Measurements from ENCODE around the gene PPIP5K1.

The PPIP5K1 gene

DNA sequence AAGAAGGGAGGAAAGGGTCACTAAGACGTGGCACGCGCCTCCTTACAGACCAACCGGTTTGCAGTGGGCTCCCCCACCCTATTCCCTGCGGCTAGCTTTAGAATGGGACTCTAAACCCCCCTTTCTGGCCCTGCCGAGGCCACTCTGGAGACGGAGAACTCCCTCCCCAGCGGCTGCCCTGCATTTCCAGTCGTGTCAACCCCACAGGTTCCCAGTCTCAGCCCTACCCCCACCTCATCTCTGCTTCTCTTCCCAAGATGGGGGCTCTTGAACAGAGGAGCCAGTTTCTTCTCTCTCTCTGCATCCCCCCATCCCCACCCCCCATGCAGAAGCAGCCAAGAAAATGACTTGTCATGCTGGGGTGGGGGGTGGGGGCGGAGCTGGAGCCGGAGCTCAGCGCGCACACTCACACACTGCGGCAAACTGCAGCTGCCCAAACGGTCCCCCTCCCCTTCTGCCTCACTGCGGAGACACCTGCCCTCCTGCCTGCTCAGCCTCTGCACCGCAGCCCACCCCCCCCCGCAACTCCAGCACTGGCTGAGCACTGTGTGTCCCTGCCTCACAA lies 71.7 kb downstream of the PPIP5K1 start:
- no peak for DNase-seq (ENCODE audit: low read depth in 1 of 2, low spot score in 1 of 2)

DNA sequence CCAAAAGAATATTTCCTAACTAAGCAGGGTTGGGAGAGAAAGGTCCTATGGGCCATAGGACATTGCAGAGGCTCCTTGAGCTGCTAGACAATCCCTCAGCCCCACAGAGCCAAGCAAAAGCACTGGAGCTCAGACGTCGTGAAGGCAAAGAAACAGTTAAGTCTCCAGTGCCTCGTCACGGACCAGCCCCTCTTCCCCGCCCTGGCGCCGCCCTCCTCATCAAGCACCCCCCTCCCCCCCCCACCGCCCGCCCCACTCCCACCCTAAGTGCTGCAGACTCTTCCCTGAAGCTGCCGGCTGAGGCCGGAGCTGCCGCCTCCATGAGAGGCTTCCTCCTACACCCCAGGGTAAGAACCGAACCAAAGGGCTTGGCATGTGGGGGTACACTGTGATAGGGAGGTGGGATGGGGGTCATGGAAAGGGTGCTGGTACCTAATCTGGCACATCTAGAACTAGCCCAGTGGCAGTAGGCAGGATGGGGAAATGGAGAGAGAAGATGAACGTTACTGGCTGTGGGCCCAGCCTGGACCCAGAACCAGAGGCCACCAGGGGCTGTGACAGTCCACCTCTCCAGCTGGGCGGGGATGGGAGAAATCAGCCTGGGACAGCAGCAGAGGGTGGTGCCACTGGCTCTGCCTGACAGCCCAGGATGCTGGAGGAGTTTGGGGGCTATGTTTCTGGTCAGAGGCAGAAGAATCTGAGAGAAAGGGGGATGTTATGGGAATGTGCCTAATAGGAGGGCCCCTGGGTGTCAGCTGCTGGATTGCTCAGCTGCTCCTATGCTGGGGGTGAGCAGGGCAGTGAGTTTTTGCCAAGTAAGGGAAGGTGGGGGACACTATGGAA lies 72.4 kb downstream of the PPIP5K1 start, which contains the start of gene MAP1A:
TSS of gene MAP1A (plus strand) at position 255 of the 843 bp plus-strand sequence. CDS start 3,866 bp downstream, outside the sequence.
- DNase-seq (ENCODE audit: low read depth in 1 of 2, low spot score in 1 of 2), result no peak

DNA sequence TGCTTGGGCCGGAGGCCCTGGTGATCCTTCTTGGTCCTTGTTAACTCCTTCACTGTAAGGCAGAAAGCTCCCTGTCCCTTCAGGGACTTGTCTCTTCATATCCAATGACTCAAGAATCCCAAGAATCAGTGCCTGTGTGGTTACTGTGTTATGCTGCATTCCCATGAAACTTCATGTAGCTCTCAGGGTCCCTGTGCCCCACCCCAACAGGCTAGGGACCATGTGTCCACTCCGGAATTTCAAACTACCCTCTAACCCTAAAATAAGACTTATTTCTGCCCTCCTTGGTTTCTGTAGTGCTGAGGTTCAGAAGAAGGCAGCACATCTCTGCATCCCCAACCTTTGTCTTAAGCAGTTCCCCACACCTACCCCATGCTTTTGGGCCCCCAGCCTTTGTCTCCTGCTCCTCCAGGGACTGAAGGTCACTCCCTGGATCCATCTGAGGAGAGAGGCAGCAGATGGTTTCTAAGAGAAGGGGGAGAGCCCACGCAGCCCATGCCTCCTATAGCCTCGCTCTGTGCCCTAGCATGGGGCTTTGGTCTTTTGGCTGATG lies 73.1 kb downstream of the PPIP5K1 start:
- DNase-seq (ENCODE audit: low read depth in 1 of 2, low spot score in 1 of 2), result no peak

DNA sequence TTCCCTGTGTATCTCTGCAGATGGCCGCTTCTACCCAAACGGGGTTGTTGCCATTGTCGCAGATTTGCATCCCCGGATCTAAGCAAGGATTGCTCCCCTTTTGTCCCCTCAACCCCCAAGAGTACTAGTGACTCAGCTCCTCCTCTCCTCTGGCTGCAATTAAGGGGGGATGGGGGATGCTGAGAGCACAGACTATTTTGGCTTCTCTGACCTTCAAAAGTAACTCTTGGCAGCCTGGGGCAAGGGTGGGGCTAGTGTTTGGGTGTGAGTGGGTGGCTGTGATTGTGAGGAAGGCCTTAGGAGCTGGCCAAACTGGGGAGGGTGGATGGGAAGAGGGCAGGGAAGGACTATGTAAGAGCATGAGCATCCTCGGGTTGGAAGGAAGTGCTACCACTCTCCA lies 73.8 kb downstream of the PPIP5K1 start:
- DNase-seq (ENCODE audit: low read depth in 1 of 2, low spot score in 1 of 2), result no peak

DNA sequence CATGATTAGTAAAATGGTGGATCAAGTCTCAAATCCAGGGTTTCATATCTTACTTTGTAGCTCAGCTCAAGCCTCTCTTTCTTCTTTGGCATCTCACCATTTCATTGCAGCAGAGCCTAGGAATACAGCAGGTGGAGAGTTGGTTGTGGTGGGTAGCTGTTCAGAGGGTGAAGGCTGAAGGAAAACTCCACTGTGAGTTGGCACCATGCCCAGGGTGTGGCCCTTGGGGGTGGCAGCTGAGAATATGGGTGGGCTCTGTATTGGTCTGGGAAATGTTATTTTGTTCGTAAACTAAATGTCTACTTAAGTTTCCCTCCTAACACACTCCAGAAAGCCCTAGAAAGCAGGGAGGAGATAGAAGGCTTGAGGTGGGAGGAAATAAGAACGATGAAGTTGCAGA lies 74.3 kb downstream of the PPIP5K1 start:
- DNase-seq (ENCODE audit: low read depth in 1 of 2, low spot score in 1 of 2), result no peak

DNA sequence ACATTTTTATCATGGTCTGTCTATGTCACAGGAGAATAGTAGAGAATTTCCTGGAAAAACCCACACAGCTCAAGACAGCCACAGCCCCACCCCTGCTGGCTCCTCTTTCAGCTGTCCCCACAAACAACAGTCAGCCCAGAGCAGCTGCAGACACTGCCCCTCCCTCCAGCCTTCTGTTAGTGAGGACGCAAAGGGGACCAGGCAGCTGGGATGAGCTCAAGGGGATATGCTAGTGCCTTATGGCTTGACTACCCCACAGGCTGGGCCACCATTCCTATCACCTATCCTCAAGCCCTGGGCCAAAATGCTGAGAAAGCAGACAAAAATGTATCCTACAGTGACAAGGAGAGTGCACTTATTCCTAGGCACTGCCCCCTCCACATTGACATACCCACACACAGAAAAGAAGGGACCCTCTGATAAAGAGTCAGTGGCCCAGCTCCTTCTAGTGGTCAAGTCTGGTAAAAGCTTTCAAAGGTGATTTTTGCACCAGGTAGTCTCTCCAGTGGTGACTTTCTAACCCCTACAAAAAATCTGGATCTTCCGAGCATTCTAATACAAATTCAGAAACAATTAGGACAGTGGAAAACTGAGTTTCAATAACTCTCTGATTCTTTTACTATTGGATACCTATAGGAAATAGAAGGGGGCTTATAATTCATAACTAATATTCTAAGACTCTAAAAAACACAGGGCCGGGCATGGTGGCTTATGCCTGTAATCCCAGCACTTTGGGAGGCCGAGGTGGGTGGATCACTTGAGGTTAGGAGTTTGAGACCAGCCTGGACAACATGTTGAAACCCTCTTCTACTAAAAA lies 75.6 kb downstream of the PPIP5K1 start:
- no peak for DNase-seq (ENCODE audit: low read depth in 1 of 2, low spot score in 1 of 2)

DNA sequence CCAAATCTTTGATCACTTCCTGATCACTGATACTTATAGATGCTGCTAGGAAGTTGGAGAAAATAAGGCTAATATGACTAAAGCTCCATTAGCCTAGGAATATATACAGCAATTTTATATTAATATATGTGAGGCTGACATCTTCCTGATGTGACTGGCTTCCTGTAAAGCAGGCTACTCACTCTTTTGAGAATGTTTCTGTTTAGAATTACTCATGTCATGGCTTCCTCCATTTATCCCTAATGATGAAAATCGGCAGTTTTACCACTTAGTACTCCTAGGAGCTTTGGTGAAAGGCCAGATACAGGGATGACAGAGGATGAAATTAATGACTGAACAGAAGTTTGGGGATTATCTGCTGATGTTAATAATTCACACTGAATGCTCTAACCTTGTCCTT lies 76.5 kb downstream of the PPIP5K1 start:
- DNase-seq (ENCODE audit: low read depth in 1 of 2, low spot score in 1 of 2), result no peak

DNA sequence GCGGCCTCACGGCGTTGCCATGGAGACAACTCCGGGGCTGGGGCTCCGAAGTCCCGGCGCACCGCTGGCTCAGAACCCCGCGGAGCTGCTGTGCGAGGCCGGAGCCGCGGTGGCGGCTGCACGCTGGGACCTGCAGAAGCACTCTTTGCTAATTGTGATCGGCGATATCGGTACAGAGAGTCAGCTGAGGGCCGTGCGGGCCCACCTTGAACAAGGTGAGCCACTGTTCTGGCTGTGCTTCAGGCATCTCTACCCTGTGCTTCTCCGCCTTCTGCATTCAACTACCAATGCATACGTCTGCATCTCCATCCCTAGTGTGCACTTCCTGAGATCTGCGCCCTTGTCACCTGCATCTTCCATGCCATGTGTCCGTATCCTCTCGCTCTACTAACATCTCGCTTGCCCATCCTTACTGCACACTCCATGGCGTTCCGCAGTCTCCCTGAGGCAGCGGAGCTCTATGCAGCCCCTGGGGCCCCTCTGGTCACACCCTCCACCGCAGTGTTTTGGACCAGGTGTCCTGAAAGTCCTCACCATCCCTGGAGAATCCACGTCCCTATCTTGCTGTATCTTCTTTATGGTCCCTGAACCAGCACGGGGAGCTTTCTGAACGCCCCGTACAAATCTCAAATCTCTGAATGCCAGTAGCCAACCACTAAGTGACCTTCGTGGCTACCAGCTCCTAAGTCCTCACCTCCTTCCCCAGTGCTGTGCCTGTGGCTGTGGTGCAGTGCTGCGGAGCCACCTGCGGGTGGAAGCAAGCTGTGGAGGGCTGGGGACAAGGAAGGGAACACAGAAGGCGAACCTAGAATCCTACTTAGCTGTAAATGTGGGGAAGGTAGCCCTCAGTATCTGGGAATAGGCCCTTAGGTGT lies 78.8 kb downstream of the PPIP5K1 start:
- no peak for DNase-seq (ENCODE audit: low read depth in 1 of 2, low spot score in 1 of 2)

DNA sequence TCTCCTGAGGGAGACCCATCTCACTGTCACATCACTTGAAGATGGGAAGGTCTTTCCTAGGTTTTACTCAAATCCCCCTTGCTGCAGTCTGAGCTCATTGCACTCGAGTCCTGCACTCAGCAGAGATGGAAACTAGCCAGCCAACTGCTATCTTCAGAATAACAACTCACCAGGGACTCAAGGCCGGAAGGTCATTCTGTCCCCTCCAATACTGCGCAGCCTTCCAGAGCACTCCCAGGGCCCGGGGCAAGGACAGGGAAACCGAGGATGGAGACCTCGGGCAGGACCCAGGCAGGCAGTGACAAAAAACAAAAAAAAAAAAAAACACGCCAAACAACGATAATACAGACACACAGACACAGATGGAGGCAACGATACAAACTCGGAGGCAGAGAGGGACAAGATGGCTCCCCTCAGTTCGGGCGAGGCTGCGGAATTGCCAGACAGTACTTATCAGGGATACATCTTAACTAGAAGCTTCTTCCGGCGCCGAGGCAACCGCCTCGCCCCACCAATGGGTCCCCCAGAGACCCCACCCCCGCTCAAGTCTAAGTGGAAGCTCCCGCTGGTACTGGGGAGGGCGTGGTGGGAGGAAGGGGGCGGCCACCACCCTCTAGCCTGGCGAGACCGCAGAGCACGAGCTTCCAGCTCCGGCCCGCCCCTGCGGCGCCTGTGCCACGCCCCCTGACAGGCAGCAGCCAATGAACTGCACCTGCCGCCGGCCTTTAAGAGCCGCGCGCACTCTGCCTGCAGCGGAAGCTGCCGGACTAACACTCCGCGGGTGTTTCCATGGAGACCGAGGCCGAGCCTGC lies 79.6 kb downstream of the PPIP5K1 start:
- DNase-seq (ENCODE audit: low read depth in 1 of 2, low spot score in 1 of 2), result peak; percentile 88 to 92

DNA sequence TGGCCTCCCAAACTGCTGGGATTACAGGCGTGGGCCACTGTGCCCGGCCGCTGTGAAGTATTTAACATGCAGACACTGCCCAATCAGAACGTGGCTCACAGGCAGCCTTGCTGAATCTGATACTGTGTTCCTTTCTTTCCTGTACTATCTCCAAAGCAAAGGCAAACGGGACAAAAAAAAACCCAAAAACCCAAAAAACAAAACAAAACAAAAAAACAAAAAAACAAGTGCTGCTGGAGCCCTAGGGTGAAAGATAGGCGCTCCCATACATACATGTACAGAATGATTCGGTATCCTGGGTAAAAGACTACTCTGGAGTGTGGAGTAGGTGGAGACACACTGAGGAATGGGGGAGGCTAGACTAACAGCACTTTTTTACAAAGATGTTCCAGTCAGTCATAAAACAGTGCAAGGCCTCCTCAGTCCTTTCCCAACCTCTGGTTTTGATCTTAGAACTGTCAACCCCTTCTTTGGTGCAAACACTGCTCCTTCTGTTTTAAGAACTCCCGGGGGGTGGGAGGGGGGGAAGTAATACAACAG lies 80.3 kb downstream of the PPIP5K1 start:
- no peak for DNase-seq (ENCODE audit: low read depth in 1 of 2, low spot score in 1 of 2)

DNA sequence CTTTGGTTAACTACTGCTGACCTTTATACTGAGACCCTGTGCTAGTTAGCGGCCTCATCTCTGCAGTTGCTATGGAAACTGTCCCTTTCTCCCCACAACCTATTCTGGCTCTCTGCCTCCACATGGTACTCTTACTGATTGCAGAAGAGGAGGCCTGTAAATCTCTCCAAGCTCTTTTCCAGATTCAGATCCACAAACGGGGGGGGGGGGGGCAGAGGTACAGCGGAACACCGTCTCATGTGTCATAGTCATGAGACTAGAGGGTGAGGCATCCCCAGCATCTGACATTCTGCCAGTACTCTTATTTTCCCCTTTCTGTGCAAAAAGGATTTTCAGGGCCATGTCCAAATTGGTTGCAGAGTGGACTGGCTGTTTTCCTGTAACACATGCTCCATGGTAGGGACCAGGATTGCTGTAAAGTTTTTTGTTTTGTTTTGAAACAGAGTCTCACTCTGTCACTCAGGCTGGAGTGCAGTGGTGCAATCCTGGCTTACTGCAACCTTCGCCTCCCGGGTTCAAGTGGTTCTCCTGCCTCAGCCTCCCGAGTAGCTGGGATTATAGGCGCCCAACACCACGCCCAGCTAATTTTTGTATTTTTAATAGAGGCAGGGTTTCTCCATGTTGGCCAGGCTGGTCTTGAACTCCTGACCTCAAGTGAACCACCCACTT lies 80.9 kb downstream of the PPIP5K1 start:
- no peak for DNase-seq (ENCODE audit: low read depth in 1 of 2, low spot score in 1 of 2)

DNA sequence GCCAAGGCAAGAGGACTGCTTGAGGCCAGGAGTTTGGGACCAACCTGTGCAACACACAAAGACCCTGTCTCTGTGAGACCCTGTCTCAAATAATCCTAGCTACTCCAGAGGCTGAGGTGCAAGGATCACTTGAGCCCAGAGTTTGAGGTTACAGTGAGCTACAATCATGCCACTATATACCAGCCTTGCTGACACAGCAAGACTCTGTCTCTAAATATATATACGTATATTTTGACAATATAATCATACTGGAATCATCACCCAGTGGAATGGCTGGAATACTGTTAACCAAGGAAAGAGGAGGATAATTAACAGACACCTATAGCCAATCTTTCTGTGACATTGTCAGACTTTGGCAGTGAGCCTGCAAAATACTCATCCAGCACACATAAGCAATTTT lies 81.6 kb downstream of the PPIP5K1 start:
- no peak for DNase-seq (ENCODE audit: low read depth in 1 of 2, low spot score in 1 of 2)

DNA sequence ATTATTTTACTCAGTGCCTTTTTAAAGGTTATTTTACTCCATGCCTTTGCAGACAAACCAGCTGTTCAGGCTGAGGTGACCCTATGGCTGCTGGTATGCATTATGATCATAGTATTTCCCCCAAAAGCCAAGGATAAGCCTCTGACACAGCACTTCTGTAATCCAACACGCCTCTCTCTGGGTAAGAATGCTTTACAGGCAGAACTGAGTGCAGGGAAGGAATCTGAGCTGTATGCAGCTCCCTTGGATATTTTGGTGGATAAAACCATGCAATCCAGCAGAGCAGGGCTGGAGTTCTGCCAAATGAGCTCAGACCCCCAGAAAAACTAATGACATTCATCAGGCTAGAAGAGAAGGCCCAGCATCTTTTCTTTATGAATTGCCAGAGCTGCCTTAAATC lies 84.3 kb downstream of the PPIP5K1 start:
- DNase-seq (ENCODE audit: low read depth in 1 of 2, low spot score in 1 of 2), result no peak

DNA sequence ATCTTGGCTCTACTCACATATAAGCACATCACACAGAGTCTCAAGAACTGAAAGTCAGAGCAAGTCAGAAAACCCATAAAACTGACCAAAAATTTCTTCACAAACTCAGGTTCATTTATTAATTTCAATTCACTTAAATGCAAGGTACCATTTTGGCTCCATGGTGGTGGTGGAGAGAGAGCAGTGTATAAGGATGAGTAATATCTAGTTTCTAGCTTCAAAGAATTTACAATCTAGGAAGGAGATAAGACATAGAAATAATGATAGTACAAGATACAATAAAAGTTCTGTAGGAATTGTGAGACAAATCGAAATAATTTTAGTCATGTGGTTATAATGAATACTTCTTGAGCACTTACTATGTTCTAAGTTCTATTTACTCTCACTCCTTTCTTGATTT lies 90.4 kb downstream of the PPIP5K1 start:
- no peak for DNase-seq (ENCODE audit: low read depth in 1 of 2, low spot score in 1 of 2)

DNA sequence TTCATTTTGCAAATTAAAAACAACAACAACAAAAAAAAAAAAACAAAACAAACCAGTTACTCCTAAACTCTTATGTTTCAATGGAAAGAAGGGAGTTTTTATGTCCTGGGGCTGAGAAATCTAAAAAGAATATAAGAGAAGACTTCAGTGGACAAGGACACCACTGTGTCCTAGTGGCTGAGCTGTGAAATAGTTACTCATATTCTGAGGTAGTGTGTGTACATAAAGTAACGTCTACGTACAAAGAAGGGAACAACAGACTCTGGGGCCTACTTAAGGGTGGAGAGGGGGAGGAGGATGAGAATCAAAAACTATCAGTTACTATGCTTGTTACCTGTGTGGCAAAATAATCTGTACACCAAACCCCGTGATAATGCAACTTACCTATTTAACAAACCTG lies 91.0 kb downstream of the PPIP5K1 start:
- DNase-seq (ENCODE audit: low read depth in 1 of 2, low spot score in 1 of 2), result no peak

DNA sequence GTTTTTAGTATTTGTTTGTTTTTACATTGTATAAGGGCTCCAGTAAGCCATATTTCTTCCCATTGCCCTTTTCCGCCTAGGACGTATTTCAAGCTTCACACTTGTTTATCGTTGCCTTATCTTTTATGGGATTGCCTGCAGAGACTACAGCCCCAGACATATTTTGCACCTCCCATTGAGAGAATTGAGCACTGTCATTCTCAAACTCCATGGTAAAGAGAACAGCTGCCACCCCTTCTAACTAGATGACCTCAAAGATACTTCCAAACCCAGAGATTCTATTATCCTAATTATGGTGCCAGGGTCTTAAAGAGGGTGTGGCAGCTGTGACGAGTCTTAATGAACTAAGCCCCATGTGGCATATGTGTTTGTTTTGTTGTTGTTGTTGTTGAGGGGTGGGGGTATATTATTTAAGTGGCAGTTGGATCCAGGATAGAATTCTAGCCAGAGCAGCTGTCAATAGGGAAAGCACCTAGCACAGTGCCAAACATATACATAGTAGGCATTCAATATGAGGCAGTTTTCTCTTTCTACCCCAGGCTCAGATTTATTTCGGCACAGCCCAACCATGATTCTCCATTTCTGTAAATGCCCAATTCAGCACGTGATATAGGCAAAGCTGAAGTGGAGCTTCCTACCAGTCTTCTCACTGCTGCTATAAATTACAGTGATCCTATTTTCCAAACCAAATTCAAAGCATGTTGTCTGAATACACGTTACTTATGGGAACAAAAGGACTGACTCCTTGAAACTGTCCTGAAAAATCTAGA lies 96.1 kb downstream of the PPIP5K1 start:
- DNase-seq (ENCODE audit: low read depth in 1 of 2, low spot score in 1 of 2), result no peak

DNA sequence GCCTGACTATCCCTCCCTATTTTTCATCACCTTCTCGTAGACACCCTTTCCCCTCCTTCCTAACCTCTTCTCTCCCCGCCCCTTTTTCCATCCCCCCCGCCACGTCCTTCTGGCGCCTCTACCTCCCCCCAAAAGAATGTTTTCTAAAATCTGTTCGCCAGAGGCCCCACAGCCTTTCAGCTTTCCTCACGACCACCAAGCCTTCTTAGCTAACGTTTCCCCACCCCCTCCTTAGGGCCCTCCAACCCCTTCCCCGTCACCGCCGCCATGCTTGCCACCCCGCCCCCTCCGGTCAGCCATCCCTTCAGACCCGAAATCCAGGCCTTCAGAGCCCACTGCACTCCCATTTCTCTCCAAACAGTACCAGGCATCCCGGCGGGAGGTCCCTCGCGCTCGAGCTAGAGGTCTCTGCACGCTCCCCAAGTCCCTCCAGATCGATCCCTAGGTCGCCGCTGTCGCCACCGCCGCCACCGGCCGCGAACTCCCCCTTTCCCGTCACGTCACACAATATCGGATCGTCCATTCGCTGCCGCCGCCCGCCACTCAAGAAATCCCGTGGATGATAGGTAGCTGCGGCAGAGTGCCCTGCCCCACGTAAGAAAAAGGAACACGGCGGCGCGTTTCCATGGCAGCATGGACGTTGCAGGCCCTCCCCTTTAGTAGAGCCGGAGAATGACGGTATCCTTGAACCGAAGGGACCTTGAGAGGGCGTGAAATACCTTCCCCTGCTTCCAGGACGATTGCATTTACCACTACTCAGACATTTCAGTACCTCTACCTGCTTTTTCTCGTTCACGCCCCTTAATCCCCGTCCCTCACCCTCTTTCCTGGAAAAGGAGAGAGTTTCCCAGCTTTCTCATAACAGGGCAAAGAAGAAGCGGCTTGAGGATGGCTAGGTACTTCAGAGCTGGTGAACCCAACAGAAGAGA lies 97.1 kb downstream of the PPIP5K1 start, which contains the start of gene TP53BP1:
TSS of gene TP53BP1 (minus strand) at position 484 of the 929 bp plus-strand sequence. CDS start at position 371, 113 bp downstream.
- DNase-seq (ENCODE audit: low read depth in 1 of 2, low spot score in 1 of 2), result peak; percentile 84 to 88
